NCI-H69 (cell line): ENCODE data around the gene MAP2K1.
"Not testable (repeated sequence)": the region's sequence is repeated elsewhere in the genome, so short reads cannot be mapped to it uniquely, and the experiment has no call there.

Experiments
- DNase-seq: peaks from one replicate; lab custom pipeline; 2025; lab: John Stamatoyannopoulos, UW

MAP2K1 gene

GRCh38 chr15:66393037-66393436, 6.3 kb downstream of the MAP2K1 start:
- not testable (repeated sequence) for DNase-seq

GRCh38 chr15:66394472-66394871, 7.8 kb downstream of the MAP2K1 start:
- no peak for DNase-seq

GRCh38 chr15:66394915-66395314, 8.2 kb downstream of the MAP2K1 start:
- no peak for DNase-seq

- DNase-seq: no peak
Measured at GRCh38 chr15:66399276-66399675, 12.6 kb downstream of the MAP2K1 start.

GRCh38 chr15:66400351-66400774, 13.7 kb downstream of the MAP2K1 start:
- DNase-seq: no peak

GRCh38 chr15:66401130-66402021, 14.7 kb downstream of the MAP2K1 start:
- no peak for DNase-seq

GRCh38 chr15:66402761-66403284, 16.1 kb downstream of the MAP2K1 start:
- DNase-seq: no peak

GRCh38 chr15:66403323-66403722, 16.6 kb downstream of the MAP2K1 start:
- DNase-seq: no peak

- DNase-seq: no peak
Measured at GRCh38 chr15:66404122-66404521, 17.4 kb downstream of the MAP2K1 start.

GRCh38 chr15:66404532-66404931, 17.8 kb downstream of the MAP2K1 start:
- no peak for DNase-seq

- no peak for DNase-seq
Measured at GRCh38 chr15:66405007-66405406, 18.3 kb downstream of the MAP2K1 start.

GRCh38 chr15:66405615-66406014, 18.9 kb downstream of the MAP2K1 start:
- DNase-seq: peak; percentile 51

- DNase-seq: no peak
Measured at GRCh38 chr15:66408254-66408653, 21.5 kb downstream of the MAP2K1 start.

GRCh38 chr15:66408675-66409282, 22.1 kb downstream of the MAP2K1 start:
- DNase-seq: no peak

- no peak for DNase-seq
Measured at GRCh38 chr15:66409565-66410108, 22.9 kb downstream of the MAP2K1 start.

GRCh38 chr15:66411190-66411589, 24.5 kb downstream of the MAP2K1 start:
- DNase-seq: no peak

- DNase-seq: no peak
Measured at GRCh38 chr15:66412220-66412619, 25.5 kb downstream of the MAP2K1 start.

GRCh38 chr15:66413579-66413978, 26.9 kb downstream of the MAP2K1 start:
- DNase-seq: no peak

- no peak for DNase-seq
Measured at GRCh38 chr15:66415360-66415759, 28.6 kb downstream of the MAP2K1 start.

GRCh38 chr15:66417736-66418135, 31.0 kb downstream of the MAP2K1 start:
- no peak for DNase-seq

GRCh38 chr15:66419471-66419870, 32.8 kb downstream of the MAP2K1 start:
- no peak for DNase-seq

GRCh38 chr15:66422347-66422746, 35.6 kb downstream of the MAP2K1 start:
- DNase-seq: no peak

GRCh38 chr15:66423149-66423548, 36.4 kb downstream of the MAP2K1 start:
- DNase-seq: no peak
